Body of pancreas (tissue), 4 donors: ENCODE results near the gene CBLIF.

Experiments used
- POLR2A ChIP-seq, 3 donors: fragments of 450-650 bp; IDR thresholded peaks; one replicate each; pipeline ENCODE4 v1.6.1; 2016; ENCODE audit warnings: antibody characterized with exemption in 3 of 3, mild to moderate bottlenecking in 2 of 3
- TF ChIP-seq, protein P1 (sequence below), 7 experiments: fragments of 450-650 bp in 4 of 7; fragments of 200-600 bp in 3 of 7; sonication (generic) in 3 of 7; IDR thresholded peaks; one replicate each; pipeline ENCODE4 v1.5.1; 2016 to 2019; ENCODE audit warnings: antibody characterized with exemption in 7 of 7

DNA sequence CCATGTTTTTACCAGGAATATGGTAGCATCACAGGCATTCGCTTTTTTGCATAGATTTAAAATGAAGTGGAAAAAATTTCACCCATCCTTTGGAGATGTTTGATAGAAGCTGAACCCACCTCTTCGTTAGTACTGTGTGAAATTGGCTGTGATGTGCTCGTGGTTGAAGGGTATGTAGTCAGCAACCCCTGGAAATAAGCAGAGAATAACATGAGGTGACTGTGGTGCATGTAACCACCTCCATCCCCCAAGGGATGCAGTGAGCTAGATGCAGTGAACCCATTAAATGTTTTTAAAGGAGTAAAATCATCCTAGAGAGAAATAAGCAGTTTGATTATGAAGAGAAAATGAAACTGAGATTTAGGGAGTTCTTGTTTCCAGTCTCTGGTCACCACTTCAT is 15.9 kb downstream of the CBLIF start:
- TF ChIP-seq, protein P1, sequence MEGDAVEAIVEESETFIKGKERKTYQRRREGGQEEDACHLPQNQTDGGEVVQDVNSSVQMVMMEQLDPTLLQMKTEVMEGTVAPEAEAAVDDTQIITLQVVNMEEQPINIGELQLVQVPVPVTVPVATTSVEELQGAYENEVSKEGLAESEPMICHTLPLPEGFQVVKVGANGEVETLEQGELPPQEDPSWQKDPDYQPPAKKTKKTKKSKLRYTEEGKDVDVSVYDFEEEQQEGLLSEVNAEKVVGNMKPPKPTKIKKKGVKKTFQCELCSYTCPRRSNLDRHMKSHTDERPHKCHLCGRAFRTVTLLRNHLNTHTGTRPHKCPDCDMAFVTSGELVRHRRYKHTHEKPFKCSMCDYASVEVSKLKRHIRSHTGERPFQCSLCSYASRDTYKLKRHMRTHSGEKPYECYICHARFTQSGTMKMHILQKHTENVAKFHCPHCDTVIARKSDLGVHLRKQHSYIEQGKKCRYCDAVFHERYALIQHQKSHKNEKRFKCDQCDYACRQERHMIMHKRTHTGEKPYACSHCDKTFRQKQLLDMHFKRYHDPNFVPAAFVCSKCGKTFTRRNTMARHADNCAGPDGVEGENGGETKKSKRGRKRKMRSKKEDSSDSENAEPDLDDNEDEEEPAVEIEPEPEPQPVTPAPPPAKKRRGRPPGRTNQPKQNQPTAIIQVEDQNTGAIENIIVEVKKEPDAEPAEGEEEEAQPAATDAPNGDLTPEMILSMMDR (IDR thresholded peaks at IDR 0.05) = no peak
- TF ChIP-seq POLR2A (IDR thresholded peaks at IDR 0.05) = no peak
